ENCODE data around the gene FLOT1.
"Not testable (repeated sequence)": the region's sequence is repeated elsewhere in the genome, so short reads cannot be mapped to it uniquely, and the experiment has no call there.

Gene FLOT1

DNA sequence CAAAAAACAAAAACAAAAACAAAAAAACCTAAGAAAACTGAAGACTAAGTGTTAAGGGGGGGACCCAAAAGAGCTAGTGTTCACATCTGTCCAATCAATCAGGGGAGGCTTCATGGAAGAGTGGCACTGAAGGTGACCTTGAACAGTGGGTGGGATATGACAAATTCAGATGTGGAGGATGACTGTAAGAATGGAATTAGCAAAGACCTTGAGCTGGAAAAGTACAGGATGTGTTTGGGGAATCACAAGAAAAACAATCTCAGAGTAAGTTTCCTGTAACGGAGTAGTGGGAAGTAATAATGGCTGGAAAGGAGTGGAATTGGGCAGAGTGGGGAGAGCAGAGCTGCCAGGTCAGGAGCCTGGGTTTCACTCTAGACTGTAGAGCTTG lies 4.8 kb upstream of the FLOT1 start:
- DNase-seq (ENCODE audit: low read depth in 2 of 2) = no peak

DNA sequence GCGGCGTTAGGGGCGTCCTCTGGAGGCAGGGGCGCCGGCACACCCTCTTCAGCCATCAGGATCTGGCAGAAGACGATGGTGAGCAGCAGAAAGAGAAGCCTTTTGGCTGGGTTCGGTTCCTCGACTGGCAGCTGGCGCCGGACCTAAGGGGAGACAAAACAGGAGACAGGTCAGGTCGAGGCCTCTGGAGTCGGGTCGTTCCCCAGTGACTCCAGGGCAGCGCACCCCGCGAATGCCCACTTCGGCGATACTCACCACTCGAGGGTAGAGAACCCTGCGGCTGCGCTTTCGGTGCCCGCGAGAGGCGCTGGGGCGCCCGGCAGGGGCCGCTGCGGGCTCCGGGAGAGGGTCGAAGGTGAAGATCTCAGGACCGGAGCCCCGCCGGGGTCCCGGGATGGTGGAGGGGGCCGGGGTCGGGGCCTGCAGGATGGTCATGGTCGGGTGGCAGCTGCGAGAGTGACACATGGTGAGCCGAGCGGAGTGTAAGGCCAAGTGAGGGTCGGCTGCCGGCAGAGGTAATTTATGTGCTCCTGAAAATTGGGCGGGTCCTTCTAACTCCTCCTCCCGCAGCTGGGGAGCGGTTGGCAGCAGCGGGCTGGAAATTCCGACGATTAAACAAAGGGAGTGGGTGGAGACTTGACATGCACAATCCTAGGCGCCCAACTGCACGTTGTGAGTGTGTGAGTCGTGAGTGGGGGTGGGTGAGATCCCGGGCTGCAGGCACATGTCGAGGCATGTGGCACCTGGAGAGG lies 1.7 kb upstream of the FLOT1 start, which contains the start of gene IER3:
IER3 (minus strand) TSS at position 494 of the 752 bp plus-strand sequence; CDS start at position 465, 29 bp downstream.
- DNase-seq (ENCODE audit: low read depth in 2 of 2) = peak; percentile 81 to 82

DNA sequence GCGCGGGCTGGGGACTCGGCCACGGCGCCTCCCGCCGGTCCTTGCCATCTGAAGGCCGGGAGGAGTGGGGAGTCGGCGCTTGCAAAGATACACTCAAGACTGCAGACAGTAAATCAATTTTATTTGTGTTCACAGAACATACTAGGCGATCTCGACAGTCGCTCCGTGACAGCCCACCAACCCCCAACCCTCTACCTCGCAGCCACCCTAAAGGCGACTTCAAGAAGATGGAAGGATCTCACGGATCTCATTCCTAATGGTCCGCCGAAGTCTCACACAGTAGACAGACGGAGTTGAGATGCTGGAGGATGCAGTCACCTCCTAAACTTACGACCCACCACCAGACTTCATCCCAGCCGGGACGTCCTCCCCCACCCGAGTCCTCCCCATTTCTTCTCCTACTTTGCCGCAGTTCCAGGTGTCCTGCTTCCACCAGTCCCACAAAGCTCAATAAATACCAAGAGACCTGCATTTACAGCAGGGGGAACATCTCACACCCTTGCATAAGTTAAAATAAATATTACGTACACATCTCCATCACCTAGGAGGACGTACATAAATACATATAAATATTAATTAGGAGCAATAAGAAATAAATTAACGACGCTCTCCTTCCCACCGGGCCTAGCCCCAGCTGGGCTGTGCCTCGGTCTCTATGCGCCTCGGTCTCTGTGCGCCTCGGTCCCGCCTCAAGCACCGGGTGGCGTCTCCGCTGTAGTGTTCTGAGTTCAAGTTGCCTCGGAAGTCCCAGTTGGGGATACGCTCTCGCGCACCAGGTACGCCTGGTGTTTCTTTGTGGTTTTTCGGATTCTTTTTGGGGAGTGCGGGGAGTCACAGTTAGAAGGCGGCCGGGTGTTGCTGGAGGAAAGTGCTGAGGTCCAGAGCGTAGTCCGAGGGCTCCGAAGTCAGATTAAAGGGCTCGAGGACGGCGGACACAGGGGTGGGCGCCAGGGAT lies 889 bp upstream of the FLOT1 start:
- no peak for DNase-seq (ENCODE audit: low read depth in 2 of 2)

DNA sequence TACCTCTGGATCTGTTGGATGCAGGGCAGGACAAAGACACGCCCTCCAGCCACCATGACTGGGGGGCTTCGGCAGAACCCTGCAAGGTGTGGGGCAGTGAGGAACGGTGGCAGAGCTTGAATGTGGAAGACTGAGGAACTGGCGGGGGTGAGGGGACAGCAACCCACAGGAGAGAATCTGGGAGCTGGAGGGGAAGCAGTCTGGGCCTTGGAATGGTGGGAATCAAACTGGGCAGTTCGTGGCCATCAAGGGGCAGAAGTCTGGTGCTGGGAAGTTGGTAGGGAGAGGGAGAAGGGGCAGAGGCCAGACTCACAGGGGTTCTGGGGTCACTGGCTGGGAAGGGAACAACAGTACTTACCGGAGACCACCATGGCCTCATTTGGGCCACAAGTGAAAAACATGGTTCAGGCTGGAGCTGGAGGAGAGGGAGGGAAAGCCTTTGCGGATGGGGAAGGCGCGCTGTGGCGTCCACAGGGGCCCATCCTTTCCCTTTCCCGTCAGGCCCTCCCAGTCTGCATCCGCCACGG lies 635 bp downstream of the FLOT1 start:
- no peak for DNase-seq (ENCODE audit: low read depth in 2 of 2)

DNA sequence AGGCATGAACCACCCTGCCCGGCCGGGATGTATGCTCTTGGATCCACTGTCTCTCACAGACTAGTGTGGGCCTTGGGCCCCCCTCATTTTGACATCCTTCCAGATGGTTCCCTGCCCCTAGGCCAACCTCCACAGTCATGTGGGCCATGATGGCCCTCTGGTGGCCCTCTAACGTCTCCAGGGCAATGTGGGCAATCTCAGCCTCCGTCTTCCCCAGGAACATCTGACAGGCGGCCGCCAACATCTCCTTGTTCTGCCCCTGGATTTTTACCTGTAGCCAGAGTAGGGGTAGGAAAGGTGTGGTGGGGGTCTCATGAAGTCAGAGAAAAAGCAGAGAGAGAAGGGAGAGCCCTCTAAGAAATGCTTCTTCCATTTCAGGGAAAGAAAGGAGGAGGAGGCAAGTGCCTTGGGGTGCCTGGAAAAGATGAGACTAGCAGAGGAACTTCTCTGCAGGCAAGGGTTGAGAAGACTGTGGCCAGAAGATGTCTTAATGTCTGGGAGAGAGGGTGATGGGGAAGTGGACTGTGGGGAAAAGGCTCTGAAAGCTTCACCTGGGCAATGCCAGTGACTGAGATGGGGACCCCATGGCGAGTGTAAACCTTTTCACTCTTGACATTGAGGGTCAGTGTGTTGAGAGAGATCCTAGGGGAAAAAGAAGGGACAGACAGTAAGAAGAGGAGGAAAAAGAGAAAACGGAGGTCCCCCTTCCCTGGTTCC lies 1.3 kb downstream of the FLOT1 start:
- no peak for DNase-seq (ENCODE audit: low read depth in 2 of 2)

DNA sequence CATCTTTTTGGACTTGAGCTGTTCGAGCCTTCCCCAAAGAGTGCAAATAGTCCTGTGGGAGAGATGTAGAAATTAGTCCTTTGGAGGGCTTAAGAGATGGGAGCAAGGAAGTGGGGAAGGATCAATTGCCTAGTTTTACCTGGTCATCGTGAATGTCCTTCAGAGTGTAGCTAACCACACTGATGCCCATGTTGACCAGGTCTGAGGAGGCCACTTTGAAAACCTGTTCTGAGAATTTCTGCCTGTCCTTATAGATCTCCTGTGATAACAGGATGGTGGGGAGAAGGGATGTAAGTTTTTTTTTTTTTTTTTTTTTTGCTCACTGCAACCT lies 2.0 kb downstream of the FLOT1 start:
- DNase-seq (ENCODE audit: low read depth in 2 of 2) = no peak

DNA sequence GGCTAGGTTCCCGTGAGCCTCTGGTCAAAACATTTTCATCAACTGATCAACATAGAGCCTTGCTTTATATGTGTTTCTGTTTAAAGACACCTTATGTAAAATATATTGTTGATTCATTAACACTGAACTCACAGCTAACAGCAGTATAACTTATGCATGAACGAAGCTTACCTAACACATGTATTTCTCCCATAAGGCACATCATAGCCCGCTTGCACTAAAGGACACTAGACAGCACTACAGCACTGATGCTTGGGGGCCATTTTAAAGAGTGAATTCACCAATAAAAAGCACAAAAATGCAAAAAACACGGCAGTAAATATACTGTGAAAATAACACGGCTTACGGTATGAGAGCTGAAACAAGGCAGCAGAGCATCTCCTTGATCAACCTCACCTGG lies 4.0 kb downstream of the FLOT1 start:
- no peak for DNase-seq (ENCODE audit: low read depth in 2 of 2)

DNA sequence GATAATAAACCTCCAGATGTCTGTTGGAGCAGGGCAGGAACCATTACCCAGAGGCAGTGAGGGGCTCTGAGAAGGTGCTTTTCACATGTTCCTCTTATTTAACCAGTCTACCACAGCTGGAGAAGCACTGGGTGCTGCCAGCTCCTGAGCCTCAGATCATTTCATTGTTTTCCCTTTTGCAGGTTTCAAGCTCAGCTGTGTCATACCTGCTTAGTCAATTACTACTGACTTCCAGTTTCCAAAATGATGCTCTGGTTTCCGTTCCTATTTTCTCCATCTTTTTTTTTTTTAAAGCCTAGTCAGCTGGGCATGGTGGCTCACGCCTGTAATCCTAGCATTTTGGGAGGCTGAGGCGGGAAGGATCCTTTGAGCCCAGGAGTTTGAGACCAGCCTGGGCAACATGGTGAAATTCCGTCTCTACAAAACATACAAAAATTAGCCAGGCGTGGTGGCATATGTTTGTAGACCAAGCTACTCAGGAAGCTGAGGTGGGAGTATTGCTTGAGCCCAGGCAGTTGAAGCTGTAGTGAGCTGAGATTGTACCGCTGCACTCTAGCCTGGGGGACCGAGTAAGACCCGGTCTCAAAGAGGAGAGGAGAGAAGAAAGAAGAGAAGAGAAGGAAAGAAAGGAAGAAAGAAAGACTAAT lies 6.7 kb downstream of the FLOT1 start:
- DNase-seq (ENCODE audit: low read depth in 2 of 2) = no peak

DNA sequence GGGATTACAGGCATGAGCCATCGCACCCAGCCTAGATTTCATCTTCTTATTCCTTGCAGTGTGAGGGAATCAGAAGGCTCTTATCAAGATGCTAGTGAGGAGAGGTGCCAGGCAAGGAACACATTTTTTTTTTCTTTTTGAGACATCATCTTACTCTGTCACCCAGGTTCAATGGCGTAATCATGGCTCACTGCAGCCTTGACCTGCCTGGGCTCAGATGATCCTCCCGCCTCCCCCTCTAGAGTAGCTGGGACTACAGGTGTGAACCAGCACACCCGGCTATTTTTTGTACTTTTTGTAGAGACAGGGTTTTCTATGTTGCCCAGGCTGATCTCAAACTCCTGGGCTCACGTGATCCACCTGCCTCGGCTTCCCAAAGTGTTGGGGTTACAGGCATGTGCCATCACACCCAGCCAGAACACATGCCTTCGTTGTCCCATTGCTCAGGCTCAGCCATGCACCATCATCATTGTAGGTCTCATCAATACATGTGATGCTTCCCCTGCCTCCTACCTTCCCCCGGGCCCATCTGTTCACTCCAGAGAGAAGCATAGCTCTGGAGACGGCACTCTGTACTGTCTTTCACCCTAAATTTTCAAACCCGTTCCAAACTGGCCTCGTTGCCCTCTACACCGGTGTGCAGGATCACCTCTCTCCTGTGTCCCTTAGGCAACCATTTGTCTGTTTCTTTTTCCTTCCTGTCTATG lies 10.1 kb downstream of the FLOT1 start:
- DNase-seq (ENCODE audit: low read depth in 2 of 2) = no peak

DNA sequence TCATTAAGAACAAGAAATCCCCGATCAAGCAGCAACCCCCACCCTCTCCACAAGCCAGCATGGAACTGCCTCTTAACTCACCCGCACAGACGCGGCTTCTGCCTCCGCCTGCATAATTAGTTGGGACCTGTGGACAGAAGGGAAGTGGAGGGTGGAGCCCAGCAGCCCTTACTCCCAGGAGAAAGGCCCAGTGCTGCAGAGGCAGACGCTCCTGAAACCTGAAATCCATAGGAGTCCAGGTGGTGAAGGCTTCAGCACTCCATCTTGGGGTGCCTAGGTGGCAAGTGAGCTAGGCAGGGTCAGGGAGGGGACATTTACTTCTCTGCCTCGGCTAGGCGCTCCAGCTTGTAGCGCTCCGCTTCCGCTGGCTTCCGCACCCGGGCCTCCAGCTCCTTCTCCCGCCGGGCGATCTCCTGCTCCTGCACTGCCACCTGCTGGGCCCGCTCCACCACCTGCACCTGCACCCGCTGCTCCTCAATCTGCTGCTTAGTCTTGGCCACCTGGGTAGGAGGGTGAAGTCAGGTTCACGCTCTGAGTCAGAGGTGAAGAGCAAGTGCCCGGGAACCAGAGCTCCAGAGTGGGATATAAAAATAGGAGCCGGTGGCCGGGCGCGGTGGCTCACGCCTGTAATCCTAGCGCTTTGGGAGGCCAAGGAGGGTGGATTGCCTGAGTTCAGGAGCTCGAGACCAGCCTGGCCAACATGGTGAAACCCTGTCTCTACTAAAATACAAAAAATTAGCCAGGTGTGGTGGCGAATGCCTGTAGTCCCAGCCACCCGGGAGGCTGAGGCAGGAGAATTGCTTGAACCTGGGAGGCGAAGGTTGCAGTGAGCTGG lies 11.7 kb downstream of the FLOT1 start:
- peak; percentile 81 to 82 for DNase-seq (ENCODE audit: low read depth in 2 of 2)

DNA sequence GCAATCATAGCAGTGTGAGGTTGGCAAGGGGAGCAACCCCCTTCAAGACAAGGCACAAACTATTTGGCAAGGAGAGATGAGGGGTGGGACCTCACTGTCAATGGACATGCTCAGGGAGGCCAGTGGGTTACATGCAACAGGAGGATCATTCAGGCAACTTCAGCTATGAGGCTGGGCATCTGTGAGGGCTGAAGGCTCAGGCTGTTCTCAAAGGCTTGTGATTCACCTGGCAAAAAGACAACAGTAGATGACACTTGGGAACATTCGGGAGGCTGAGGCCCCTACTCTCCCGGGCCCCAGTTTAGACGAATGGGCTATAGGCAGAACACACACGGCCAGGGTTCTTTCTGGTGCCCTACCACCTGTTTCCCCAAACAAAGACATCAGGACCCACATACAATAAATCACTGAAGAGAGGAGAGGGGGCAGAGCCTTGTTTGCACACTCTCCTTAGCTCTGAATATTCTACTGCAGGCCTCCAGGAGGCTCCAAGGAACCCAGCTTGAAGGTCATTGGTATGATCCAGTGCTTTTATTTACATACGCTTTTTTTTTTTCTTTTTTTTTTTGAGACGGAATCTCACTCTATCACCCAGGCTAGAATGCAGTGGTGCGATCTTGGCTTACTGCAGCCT lies 14.4 kb downstream of the FLOT1 start:
- no peak for DNase-seq (ENCODE audit: low read depth in 2 of 2)

DNA sequence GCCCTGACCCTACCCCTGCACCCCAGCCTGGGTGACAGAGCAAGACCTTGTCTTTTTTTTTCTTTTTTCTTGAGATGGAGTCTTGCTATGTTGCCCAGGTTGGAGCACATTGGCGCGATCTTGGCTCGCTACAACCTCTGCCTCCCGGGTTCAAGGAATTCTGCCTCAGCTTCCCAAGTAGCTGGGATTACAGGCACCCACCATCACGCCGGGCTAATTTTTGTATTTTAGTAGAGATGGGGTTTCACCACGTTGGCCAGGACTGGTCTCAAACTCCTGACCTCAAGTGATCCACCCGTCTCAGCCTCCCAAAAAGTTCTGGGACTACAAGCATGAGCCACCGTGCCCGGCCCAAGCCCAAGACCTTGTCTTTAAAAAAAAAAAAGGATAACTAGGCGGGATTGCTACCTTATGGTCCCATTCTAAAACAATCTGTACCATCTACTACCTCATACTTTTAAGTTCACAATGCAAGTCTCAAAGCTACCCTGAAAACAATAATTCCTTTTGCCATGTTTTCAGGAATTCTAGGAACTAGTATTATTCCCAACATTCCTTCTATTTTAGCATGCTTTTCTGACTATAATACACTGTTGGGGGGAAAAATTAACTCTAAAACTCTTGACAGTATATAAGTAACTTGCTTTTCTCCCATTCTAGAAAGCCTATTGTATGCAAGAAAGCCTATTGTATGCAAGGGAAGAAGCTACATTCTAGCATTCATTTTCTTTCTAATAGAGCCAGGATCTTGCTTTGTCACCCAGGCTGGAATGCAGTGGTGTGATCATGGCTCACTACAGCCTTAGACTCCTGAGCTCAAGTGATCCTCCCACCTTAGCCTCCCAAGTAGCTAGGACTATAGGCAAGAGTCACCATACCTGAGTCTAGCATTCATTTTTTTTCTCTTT lies 15.7 kb downstream of the FLOT1 start:
- DNase-seq (ENCODE audit: low read depth in 2 of 2) = no peak

DNA sequence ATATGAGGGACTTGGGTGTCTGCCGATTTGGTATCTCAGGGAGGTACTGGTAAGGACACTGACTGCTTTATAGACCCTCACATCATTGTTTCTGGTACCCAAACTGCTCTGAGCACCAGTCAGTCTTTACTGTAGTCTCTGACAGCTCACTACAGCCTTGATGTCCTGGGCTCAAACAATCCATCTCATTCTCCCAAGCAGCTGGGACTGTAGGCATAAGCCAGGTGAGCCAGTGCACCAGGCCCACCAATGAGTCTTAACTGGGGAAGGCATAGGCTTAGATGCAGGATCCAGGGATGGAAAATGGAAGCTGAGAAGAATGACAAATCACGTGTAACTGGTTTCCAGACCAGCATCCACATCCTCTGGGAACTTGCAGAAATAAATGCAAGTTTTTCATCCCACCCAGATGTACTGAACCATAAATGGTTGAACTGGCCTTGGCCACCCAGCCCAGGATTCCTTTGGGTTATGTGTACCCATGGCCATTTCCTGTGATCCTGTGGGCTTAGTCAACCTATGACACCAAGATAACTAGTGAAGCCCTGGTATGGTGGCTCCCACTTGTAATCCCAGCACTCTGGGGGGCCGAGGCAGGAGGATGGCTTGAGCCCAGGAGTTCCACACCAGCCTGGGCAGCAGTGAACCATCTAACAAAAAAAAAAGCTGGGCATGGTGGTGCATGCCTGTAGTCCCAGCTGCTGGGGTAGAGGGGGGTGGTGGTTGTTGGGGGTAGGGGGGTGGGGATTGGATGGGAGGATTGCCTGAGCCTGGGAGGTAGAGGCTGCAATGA lies 16.6 kb downstream of the FLOT1 start:
- DNase-seq (ENCODE audit: low read depth in 2 of 2) = no peak

DNA sequence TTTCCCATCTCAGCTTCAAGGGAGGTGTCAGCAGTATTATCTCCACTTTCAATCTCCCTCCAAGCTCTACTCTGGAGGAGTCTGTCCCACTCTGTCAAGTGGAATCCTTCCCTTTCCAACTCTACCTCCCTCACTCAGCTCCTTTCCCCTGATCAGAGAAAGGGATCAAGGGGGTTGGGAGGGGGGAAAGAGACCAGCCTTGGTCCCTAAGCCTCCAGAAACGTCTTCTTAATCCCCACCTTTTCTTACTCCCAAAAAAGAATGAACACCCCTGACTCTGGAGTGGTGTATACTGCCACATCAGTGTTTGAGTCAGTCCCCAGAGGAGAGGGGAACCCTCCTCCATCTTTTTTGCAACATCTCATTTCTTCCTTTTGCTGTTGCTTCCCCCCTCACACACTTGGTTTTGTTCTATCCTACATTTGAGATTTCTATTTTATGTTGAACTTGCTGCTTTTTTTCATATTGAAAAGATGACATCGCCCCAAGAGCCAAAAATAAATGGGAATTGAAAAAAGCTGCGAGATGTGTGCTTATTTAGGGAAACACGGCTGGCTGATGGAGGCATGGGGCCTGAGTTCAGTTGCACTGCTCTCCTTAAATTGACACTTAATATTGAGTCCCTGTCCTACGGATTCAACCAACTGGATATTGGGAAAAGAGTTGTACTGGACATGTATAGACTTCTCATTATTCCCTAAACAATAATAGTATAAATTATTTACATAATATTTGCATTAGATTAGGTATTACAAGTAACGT lies 17.4 kb downstream of the FLOT1 start:
- no peak for DNase-seq (ENCODE audit: low read depth in 2 of 2)

DNA sequence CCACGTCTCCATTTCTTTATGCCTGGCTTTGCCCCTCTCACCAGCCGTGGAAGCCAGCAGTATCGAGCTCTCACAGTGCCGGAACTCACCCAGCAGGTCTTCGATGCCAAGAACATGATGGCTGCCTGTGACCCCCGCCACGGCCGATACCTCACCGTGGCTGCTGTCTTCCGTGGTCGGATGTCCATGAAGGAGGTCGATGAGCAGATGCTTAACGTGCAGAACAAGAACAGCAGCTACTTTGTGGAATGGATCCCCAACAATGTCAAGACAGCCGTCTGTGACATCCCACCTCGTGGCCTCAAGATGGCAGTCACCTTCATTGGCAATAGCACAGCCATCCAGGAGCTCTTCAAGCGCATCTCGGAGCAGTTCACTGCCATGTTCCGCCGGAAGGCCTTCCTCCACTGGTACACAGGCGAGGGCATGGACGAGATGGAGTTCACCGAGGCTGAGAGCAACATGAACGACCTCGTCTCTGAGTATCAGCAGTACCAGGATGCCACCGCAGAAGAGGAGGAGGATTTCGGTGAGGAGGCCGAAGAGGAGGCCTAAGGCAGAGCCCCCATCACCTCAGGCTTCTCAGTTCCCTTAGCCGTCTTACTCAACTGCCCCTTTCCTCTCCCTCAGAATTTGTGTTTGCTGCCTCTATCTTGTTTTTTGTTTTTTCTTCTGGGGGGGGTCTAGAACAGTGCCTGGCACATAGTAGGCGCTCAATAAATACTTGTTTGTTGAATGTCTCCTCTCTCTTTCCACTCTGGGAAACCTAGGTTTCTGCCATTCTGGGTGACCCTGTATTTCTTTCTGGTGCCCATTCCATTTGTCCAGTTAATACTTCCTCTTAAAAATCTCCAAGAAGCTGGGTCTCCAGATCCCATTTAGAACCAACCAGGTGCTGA lies 18.4 kb downstream of the FLOT1 start:
- DNase-seq (ENCODE audit: low read depth in 2 of 2) = not testable (repeated sequence)

Data from stimulated activated CD8-positive, alpha-beta memory T cell treated with anti-CD3 and anti-CD28 coated beads, Interleukin-15, amount 100 ng/mL, for 48 hours (primary cell).